Epidermal melanocyte (primary cell): Measurements from ENCODE around the gene CNOT10.
"Not testable (repeated sequence)": the region's sequence is repeated elsewhere in the genome, so short reads cannot be mapped to it uniquely, and the experiment has no call there.

Source experiments
- DNase-seq: peaks from one replicate; pipeline ENCODE4 v3.0.0; 2011; ENCODE audit warnings: low spot score; ENCODE audit not compliant: insufficient read length

Gene CNOT10

GRCh38 chr3:32757618-32758374, 72.8 kb downstream of the CNOT10 start:
- no peak for DNase-seq

GRCh38 chr3:32758375-32758753, 73.4 kb downstream of the CNOT10 start:
- DNase-seq: no peak

GRCh38 chr3:32759342-32759741, 74.4 kb downstream of the CNOT10 start:
- no peak for DNase-seq

- DNase-seq: no peak
Observed at GRCh38 chr3:32764481-32764880, 79.5 kb downstream of the CNOT10 start.

GRCh38 chr3:32778389-32778788, 93.4 kb downstream of the CNOT10 start:
- DNase-seq: no peak

- DNase-seq: no peak
Observed at GRCh38 chr3:32780071-32780734, 95.2 kb downstream of the CNOT10 start.

- DNase-seq: no peak
Observed at GRCh38 chr3:32780735-32781210, 95.8 kb downstream of the CNOT10 start.

- DNase-seq: no peak
Observed at GRCh38 chr3:32781211-32781968, 96.4 kb downstream of the CNOT10 start.

- DNase-seq: not testable (repeated sequence)
Observed at GRCh38 chr3:32781969-32782270, 96.9 kb downstream of the CNOT10 start.

- DNase-seq: no peak
Observed at GRCh38 chr3:32782407-32782806, 97.4 kb downstream of the CNOT10 start.

GRCh38 chr3:32791833-32792232, 106.8 kb downstream of the CNOT10 start:
- DNase-seq: no peak

GRCh38 chr3:32794487-32795308, 109.7 kb downstream of the CNOT10 start:
- no peak for DNase-seq

GRCh38 chr3:32796384-32796950, 111.5 kb downstream of the CNOT10 start:
- not testable (repeated sequence) for DNase-seq

GRCh38 chr3:32797776-32798175, 112.8 kb downstream of the CNOT10 start:
- DNase-seq: no peak

- not testable (repeated sequence) for DNase-seq
Observed at GRCh38 chr3:32801440-32801839, 116.5 kb downstream of the CNOT10 start.

- no peak for DNase-seq
Observed at GRCh38 chr3:32813180-32813579, 128.2 kb downstream of the CNOT10 start.

GRCh38 chr3:32814361-32814760, 129.4 kb downstream of the CNOT10 start:
- no peak for DNase-seq

GRCh38 chr3:32815841-32816438, 131.0 kb downstream of the CNOT10 start:
- DNase-seq: no peak

GRCh38 chr3:32816439-32817256, 131.7 kb downstream of the CNOT10 start:
- no peak for DNase-seq

GRCh38 chr3:32817257-32817557, 132.2 kb downstream of the CNOT10 start:
- no peak for DNase-seq
